Measurements from ENCODE around the gene GRIK4. TPM values are rescaled to one million over a fixed set of nuclear protein-coding genes. Genes with fewer than 3 reads are reported as not detected.

The GRIK4 gene
- total RNA-seq, 2 experiments from 2014 or later, result not detected

- DNase-seq (no peak), ATAC-seq (no peak)
- Mint-ChIP-seq H3K9me3 (ENCODE audit: low read depth) (no peaks in the 10 kb centered on the region), H3K36me3 (ENCODE audit: low read depth) (no peaks in the 10 kb centered on the region), H3K27me3 (peaks cover 69% of the 10 kb centered on the region), H3K27ac (no peak overlapping the region), H3K4me1 (peaks cover 2% of the 10 kb centered on the region), H3K4me3 (no peak overlapping the region)
- ChIA-PET POLR2A (no interaction called here), CTCF (interaction anchor here (1.2 to 2.6 kb wide), 4 partner anchors 10 to 173 kb away, joined by 3 to 15 read pairs (median 5); no protein-coding TSS in a partner anchor)
- intact Hi-C loops (cut with DNase I, micrococcal nuclease), result loop anchor here (1.0 to 5.0 kb wide), 10 partner anchors 53 to 682 kb away; no protein-coding TSS in a partner anchor
Observed at GRCh38 chr11:120511820-120512738, 531 bp downstream of the GRIK4 start.

GRCh38 chr11:120512739-120513435 lies 1.3 kb downstream of the GRIK4 start:
- DNase-seq, result no peak
- ChIA-PET POLR2A (no interaction called here), CTCF (interaction anchor here (0.6 to 2.6 kb wide), 3 partner anchors 11 to 212 kb away, joined by 3 to 6 read pairs (median 4); no protein-coding TSS in a partner anchor)
- H3K9me3 Mint-ChIP-seq (ENCODE audit: low read depth), result no peaks in the 10 kb centered on the region
- H3K4me1 Mint-ChIP-seq, result peaks cover 2% of the 10 kb centered on the region
- H3K27me3 Mint-ChIP-seq, result peaks cover 74% of the 10 kb centered on the region
- H3K36me3 Mint-ChIP-seq (ENCODE audit: low read depth), result no peaks in the 10 kb centered on the region
- intact Hi-C loops (cut with DNase I, micrococcal nuclease), result loop anchor here in 1 of 2 experiments (5.0 kb wide), 1 partner anchor 289 kb away; no protein-coding TSS in a partner anchor
- no peak overlapping the region for H3K4me3 Mint-ChIP-seq
- no peak overlapping the region for H3K27ac Mint-ChIP-seq
- no peak for ATAC-seq

GRCh38 chr11:120513436-120514315 lies 2.1 kb downstream of the GRIK4 start:
- H3K36me3 Mint-ChIP-seq (ENCODE audit: low read depth), result no peaks in the 10 kb centered on the region
- H3K27ac Mint-ChIP-seq, result no peak overlapping the region
- peaks cover 2% of the 10 kb centered on the region for H3K4me1 Mint-ChIP-seq
- intact Hi-C loops (cut with DNase I, micrococcal nuclease), result loop anchor here in 1 of 2 experiments (5.0 kb wide), 1 partner anchor 289 kb away; no protein-coding TSS in a partner anchor
- no peak for ATAC-seq
- peaks cover 70% of the 10 kb centered on the region for H3K27me3 Mint-ChIP-seq
- no peak for DNase-seq
- ChIA-PET CTCF (interaction anchor here (0.6 to 2.6 kb wide), 4 partner anchors 171 to 527 kb away, joined by 3 to 6 read pairs (median 4); no protein-coding TSS in a partner anchor), POLR2A (no interaction called here)
- no peaks in the 10 kb centered on the region for H3K9me3 Mint-ChIP-seq (ENCODE audit: low read depth)
- no peak overlapping the region for H3K4me3 Mint-ChIP-seq

DNA sequence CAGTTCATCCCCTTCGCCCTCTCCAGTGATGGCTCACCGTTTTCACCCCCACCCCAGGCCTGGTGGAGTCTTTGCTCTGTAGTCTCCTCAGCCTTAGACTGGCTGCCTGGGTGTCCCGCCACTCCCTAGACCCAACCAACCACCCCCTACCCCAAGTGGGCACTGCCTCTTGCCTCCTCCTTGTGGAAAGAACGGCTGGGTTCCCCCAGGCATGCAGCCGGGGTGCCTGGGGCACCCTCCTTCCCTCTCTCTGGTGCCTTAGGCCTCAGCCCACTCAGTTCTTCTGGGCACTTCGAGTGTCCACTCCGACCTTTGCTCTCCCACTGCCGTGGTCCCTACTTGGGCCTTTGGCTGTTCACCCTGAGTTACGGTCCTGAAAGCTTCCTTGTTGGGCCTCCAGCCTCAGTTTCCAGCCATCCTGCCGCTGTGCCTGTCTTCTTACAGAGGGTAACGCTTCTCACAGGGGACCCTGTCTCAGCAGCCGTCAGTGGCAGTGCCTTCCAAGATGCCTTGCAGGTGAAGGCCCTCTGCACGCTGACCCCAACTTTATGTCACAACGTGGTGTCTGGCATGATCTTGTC lies 3.1 kb downstream of the GRIK4 start:
- Mint-ChIP-seq H3K9me3 (ENCODE audit: low read depth) (no peaks in the 10 kb centered on the region), H3K4me3 (no peak overlapping the region), H3K27ac (no peak overlapping the region), H3K27me3 (peaks cover 66% of the 10 kb centered on the region), H3K36me3 (ENCODE audit: low read depth) (no peaks in the 10 kb centered on the region), H3K4me1 (peaks cover 2% of the 10 kb centered on the region)
- POLR2A ChIA-PET, result no interaction called here
- no peak for ATAC-seq
- DNase-seq, result no peak
- intact Hi-C loops (cut with DNase I, micrococcal nuclease), result loop anchor here in 1 of 2 experiments (5.0 kb wide), 1 partner anchor 288 kb away; no protein-coding TSS in a partner anchor
- CTCF ChIA-PET, result interaction anchor here (2.6 kb wide), 1 partner anchor 170 kb away, joined by 6 read pairs; no protein-coding TSS in a partner anchor

GRCh38 chr11:120515186-120515723 lies 3.7 kb downstream of the GRIK4 start:
- Mint-ChIP-seq H3K27ac (no peak overlapping the region), H3K9me3 (ENCODE audit: low read depth) (no peaks in the 10 kb centered on the region), H3K36me3 (ENCODE audit: low read depth) (no peaks in the 10 kb centered on the region), H3K4me1 (peaks cover 2% of the 10 kb centered on the region), H3K4me3 (no peak overlapping the region), H3K27me3 (peaks cover 63% of the 10 kb centered on the region)
- ATAC-seq (no peak), DNase-seq (no peak)
- ChIA-PET CTCF (no interaction called here), POLR2A (no interaction called here)
- intact Hi-C loops (cut with DNase I, micrococcal nuclease), result no loop called here

DNA sequence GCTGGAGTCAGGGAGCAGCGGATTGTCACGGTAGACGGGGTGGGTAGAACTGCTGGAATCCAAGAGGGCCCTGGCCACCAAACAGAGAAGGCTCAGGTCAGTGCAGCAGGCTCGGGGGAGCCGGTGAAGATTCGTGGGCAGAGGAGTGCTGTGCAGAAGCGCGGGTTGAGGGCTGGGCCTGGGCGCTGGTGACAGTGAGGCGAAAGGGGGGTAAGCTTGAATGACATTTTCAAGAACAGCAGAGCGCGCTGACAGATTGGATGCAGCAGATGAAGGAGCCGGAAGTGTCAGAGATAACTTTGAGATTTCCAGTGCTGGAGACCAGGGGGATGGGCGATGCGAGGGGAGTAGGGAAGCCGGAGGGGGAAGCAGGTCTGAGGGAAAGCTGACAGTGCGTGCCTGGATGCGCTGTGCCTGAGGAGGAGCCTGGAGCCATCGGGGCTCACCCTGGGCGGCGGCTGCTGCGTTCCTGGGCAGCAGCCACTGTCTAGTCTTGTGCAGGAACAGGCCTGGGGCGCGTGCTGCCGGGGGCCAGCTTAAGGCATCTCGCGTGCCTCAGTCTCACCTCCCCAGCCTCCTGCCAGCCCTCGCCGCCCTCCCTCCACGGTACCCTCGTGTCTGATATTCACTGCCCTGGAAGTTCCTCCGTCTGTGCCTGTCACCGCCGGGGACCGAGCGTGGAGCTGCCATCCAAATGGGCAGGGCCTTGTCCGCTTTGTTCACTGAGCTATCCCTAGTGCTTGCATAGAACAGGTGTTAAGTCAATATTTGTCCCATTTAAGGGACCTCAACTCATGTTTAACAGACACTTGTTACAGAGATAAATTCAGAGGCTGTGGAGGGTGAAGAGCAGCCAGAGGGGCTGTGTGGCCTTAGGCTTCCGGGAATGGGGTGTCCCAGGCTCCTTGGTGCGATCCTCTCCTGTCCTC lies 5.2 kb downstream of the GRIK4 start:
- Mint-ChIP-seq H3K9me3 (ENCODE audit: low read depth) (no peaks in the 10 kb centered on the region), H3K36me3 (ENCODE audit: low read depth) (no peaks in the 10 kb centered on the region), H3K4me1 (no peaks in the 10 kb centered on the region), H3K27me3 (peaks cover 59% of the 10 kb centered on the region), H3K4me3 (no peak overlapping the region), H3K27ac (no peak overlapping the region)
- DNase-seq (no peak), ATAC-seq (no peak)
- POLR2A ChIA-PET, result no interaction called here
- intact Hi-C loops (cut with DNase I, micrococcal nuclease), result no loop called here
- CTCF ChIA-PET, result interaction anchor here (0.6 kb wide), 1 partner anchor 88 kb away, joined by 3 read pairs; no protein-coding TSS in a partner anchor

- no peaks in the 10 kb centered on the region for H3K4me1 Mint-ChIP-seq
- no peaks in the 10 kb centered on the region for H3K9me3 Mint-ChIP-seq (ENCODE audit: low read depth)
- DNase-seq, result no peak
- peaks cover 60% of the 10 kb centered on the region for H3K27me3 Mint-ChIP-seq
- H3K36me3 Mint-ChIP-seq (ENCODE audit: low read depth), result no peaks in the 10 kb centered on the region
- intact Hi-C loops (cut with DNase I, micrococcal nuclease), result no loop called here
- H3K27ac Mint-ChIP-seq, result no peak overlapping the region
- POLR2A ChIA-PET, result no interaction called here
- CTCF ChIA-PET, result interaction anchor here (0.6 kb wide), 1 partner anchor 87 kb away, joined by 3 read pairs; no protein-coding TSS in a partner anchor
- no peak for ATAC-seq
- H3K4me3 Mint-ChIP-seq, result no peak overlapping the region
Observed at GRCh38 chr11:120517390-120517761, 5.8 kb downstream of the GRIK4 start.

GRCh38 chr11:120517801-120518291 lies 6.3 kb downstream of the GRIK4 start:
- intact Hi-C loops (cut with DNase I, micrococcal nuclease), result no loop called here
- H3K27ac Mint-ChIP-seq, result no peak overlapping the region
- peaks cover 57% of the 10 kb centered on the region for H3K27me3 Mint-ChIP-seq
- ChIA-PET CTCF (no interaction called here), POLR2A (no interaction called here)
- no peak for ATAC-seq
- H3K4me3 Mint-ChIP-seq, result no peak overlapping the region
- no peak for DNase-seq
- no peaks in the 10 kb centered on the region for H3K36me3 Mint-ChIP-seq (ENCODE audit: low read depth)
- no peaks in the 10 kb centered on the region for H3K4me1 Mint-ChIP-seq
- H3K9me3 Mint-ChIP-seq (ENCODE audit: low read depth), result no peaks in the 10 kb centered on the region

GRCh38 chr11:120518356-120518755 lies 6.8 kb downstream of the GRIK4 start:
- H3K27me3 Mint-ChIP-seq, result peaks cover 52% of the 10 kb centered on the region

More at GRCh38 chr11:120518356-120518755, 6.8 kb downstream of the GRIK4 start:
- CTCF ChIA-PET, result no interaction called here
- no peak for ATAC-seq
- no peaks in the 10 kb centered on the region for H3K36me3 Mint-ChIP-seq (ENCODE audit: low read depth)
- no peak for DNase-seq
- no peak overlapping the region for H3K27ac Mint-ChIP-seq
- no peaks in the 10 kb centered on the region for H3K9me3 Mint-ChIP-seq (ENCODE audit: low read depth)
- POLR2A ChIA-PET, result no interaction called here
- H3K4me3 Mint-ChIP-seq, result no peak overlapping the region
- no peaks in the 10 kb centered on the region for H3K4me1 Mint-ChIP-seq
- intact Hi-C loops (cut with DNase I, micrococcal nuclease), result no loop called here

Measured in activated CD4-positive, alpha-beta T cell treated with anti-CD3 and anti-CD28 coated beads for 36 hours (primary cell).